K562 (cell line): ENCODE measurements around the gene NT5C. TPM values are rescaled to one million over a fixed set of nuclear protein-coding genes. Genes with fewer than 3 reads are reported as not detected.

ENCODE experiments used
- ARHGAP35 ChIP-seq: fragments of 450-650 bp; IDR thresholded peaks from 2 replicates; pipeline ENCODE4 v1.6.1; 2018; ENCODE audit not compliant: partially characterized antibody
- ARID3A ChIP-seq: IDR thresholded peaks from 2 replicates; pipeline ENCODE4 v1.6.1; 2012; ENCODE audit warnings: low read depth, low read length, improper control_type of control experiment, borderline replicate concordance
- FOS ChIP-seq: IDR thresholded peaks from 3 replicates; pipeline ENCODE4 v1.6.1; 2011; ENCODE audit not compliant: insufficient read length; ENCODE audit errors: extremely low read depth
- KDM2B ChIP-seq: fragments of 250-450 bp; sonication (Bioruptor Pico); IDR thresholded peaks from 2 replicates; pipeline ENCODE4 v1.8.0; 2021; ENCODE audit warnings: mild to moderate bottlenecking, moderate library complexity
- RAD21 ChIP-seq, 2 experiments: fragments of 250-450 bp in 1 of 2; fragments of 450-650 bp in 1 of 2; sonication (Bioruptor Pico) in 1 of 2; formaldehyde crosslinking in 1 of 2; IDR thresholded peaks in 1 of 2; conservative IDR thresholded peaks in 1 of 2; 2 replicates each; pipeline versions ENCODE4 v1.4.0 to v1.8.0; 2020 to 2022; ENCODE audit warnings: mild to moderate bottlenecking in 2 of 2, moderate library complexity in 1 of 2
- SIRT6 ChIP-seq: IDR thresholded peaks from one replicate; pipeline ENCODE4 v1.6.1; 2012; ENCODE audit warnings: low read depth, mild to moderate bottlenecking, control low read depth, inconsistent platforms, low read length, moderate library complexity
- TAF7 ChIP-seq: fragments of 450-650 bp; IDR thresholded peaks from 2 replicates; pipeline ENCODE4 v1.6.1; 2016; ENCODE audit warnings: missing genetic modification characterization, missing compliant biosample characterization
- ZNF121 ChIP-seq: sonication (generic); formaldehyde crosslinking; conservative IDR thresholded peaks from 2 replicates; pipeline ENCODE4 v1.8.0; 2022; ENCODE audit warnings: missing genetic modification reagents
- ZNF174 ChIP-seq: fragments of 250-450 bp; sonication (Bioruptor Pico); IDR thresholded peaks from 2 replicates; pipeline ENCODE4 v1.4.0; 2020; ENCODE audit warnings: mild to moderate bottlenecking
- ZNF197 ChIP-seq: fragments of 200-800 bp; sonication (Bioruptor generic); IDR thresholded peaks from 2 replicates; pipeline ENCODE4 v1.6.1; 2016; ENCODE audit warnings: low read depth, missing genetic modification characterization, missing compliant biosample characterization
- ZNF280B ChIP-seq: fragments of 250-450 bp; sonication (Bioruptor Pico); IDR thresholded peaks from 2 replicates; pipeline ENCODE4 v1.5.1; 2021; ENCODE audit warnings: mild to moderate bottlenecking
- ZNF584 ChIP-seq: fragments of 200-800 bp; sonication (Bioruptor generic); IDR thresholded peaks from 2 replicates; pipeline ENCODE4 v1.6.1; 2016; ENCODE audit warnings: low read depth, mild to moderate bottlenecking, missing genetic modification characterization, missing compliant biosample characterization
- ZZZ3 ChIP-seq: fragments of 450-650 bp; IDR thresholded peaks from 2 replicates; pipeline ENCODE4 v1.6.1; 2016; ENCODE audit warnings: antibody characterized with exemption, mild to moderate bottlenecking, moderate library complexity
- polyA plus RNA-seq, 8 experiments: library from polyadenylated mRNA; depleted of rRNA in 4 of 8; stranded (reverse) in 5 of 8; unstranded in 3 of 8; fragments of >200 nt; fragmentation: Nextera tagmentation in 2 of 8; fragmentation: Illumina TruSeq in 1 of 8; extraction: Ambion mirVana in 2 of 8; extraction: Trizol in 1 of 8; gene quantifications; 2 replicates each; pipeline versions ENCODE4 v1.2.1 to v1.2.3, GENCODE V29; 2011 to 2014; ENCODE audit warnings: inconsistent platforms in 1 of 8, missing spikeins in 1 of 8
- total RNA-seq, 7 experiments: library from RNA; depleted of rRNA in 6 of 7; stranded (reverse); fragments of >200 nt in 6 of 7; fragmentation: Illumina TruSeq in 2 of 7; extraction: Trizol in 2 of 7; gene quantifications; 2 replicates each; pipeline versions ENCODE4 v1.2.1 to v1.2.3, GENCODE V29; 2011 to 2021; ENCODE audit warnings: low replicate concordance in 1 of 7
- TF ChIP-seq, protein P1 (sequence below), 2 experiments: fragments of 250-450 bp in 1 of 2; fragments of 450-650 bp in 1 of 2; sonication (Bioruptor Pico) in 1 of 2; IDR thresholded peaks; 2 replicates each; pipeline versions ENCODE4 v1.6.1 to v1.8.0; 2016 to 2021; ENCODE audit warnings: mild to moderate bottlenecking in 2 of 2, moderate library complexity in 2 of 2, missing compliant biosample characterization in 1 of 2, missing genetic modification characterization in 1 of 2
- TF ChIP-seq, protein P2 (sequence below): IDR thresholded peaks from 2 replicates; pipeline ENCODE4 v1.6.1; 2011; ENCODE audit warnings: borderline replicate concordance, low read depth, mild to moderate bottlenecking, moderate library complexity, low read length; ENCODE audit not compliant: insufficient read depth, poor library complexity, severe bottlenecking

Gene NT5C
- total and polyA plus RNA-seq, 9 of the 15 experiments (the other 6 are each of a cell fraction or from before 2014, with no cell fraction given): 2.9 to 205 (median 45.0) TPM

DNA sequence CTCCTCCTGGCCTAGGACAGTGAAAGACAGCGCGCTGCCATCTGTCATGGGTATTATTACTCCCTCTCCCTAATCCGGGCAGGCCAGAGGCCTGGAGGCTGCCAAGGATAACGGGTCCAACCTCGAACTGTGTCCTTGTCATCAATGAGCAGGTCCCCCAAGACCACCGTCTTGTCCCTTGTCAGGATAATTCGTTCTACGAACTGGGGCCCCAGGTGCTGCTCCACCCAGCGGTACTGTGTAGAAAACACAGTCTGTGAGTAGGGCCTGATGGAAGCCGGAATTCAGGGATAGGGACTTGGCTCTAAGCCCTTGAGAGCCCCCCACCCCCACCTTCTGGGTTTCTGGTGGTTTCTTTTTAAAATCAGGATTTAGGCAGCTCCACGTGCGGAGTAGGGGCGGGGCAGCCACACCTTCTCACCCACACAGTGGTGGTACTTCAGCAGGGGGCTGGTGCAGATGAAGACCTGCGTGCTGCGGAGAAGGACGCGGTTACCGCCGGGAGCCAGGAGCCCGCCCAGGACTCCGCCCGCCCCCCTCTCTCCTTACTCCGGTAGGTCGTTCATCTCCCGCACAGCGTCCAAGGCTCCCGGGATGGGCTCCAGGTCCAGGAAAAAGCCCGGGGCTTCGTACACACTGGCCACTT lies 787 bp downstream of the NT5C start (continued):
- TF ChIP-seq ZZZ3 (no peak), RAD21 (CRISPR knock-in tag; conservative IDR thresholded peaks at IDR 0.05 in 1 of 2, IDR thresholded peaks at IDR 0.05 in 1 of 2) (peak; percentile 46 to 65), ARID3A (no peak), KDM2B (CRISPR knock-in tag) (no peak), ZNF584 (CRISPR knock-in tag) (no peak), ZNF280B (CRISPR knock-in tag) (no peak), SIRT6 (no peak), FOS (no peak), ARHGAP35 (no peak), TAF7 (tag) (no peak), ZNF121 (no peak), ZNF174 (CRISPR knock-in tag) (no peak), ZNF197 (CRISPR knock-in tag) (no peak)
- TF ChIP-seq, protein P1, sequence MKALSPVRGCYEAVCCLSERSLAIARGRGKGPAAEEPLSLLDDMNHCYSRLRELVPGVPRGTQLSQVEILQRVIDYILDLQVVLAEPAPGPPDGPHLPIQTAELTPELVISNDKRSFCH (CRISPR knock-in tag; IDR thresholded peaks at IDR 0.05): no peak
- TF ChIP-seq, protein P1 (tag; IDR thresholded peaks at IDR 0.05): no peak
- TF ChIP-seq, protein P2, sequence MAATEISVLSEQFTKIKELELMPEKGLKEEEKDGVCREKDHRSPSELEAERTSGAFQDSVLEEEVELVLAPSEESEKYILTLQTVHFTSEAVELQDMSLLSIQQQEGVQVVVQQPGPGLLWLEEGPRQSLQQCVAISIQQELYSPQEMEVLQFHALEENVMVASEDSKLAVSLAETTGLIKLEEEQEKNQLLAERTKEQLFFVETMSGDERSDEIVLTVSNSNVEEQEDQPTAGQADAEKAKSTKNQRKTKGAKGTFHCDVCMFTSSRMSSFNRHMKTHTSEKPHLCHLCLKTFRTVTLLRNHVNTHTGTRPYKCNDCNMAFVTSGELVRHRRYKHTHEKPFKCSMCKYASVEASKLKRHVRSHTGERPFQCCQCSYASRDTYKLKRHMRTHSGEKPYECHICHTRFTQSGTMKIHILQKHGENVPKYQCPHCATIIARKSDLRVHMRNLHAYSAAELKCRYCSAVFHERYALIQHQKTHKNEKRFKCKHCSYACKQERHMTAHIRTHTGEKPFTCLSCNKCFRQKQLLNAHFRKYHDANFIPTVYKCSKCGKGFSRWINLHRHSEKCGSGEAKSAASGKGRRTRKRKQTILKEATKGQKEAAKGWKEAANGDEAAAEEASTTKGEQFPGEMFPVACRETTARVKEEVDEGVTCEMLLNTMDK: peak; percentile 9
- TF ChIP-seq, all 486 proteins: peak for 31
